HAP-1 (cell line): Measurements from ENCODE around the gene SAXO2.
"Not testable (repeated sequence)": the region's sequence is repeated elsewhere in the genome, so short reads cannot be mapped to it uniquely, and the experiment has no call there.

ENCODE experiments used
- DNase-seq, 2 experiments: peaks; one replicate each; pipeline ENCODE4 v3.0.0-alpha.2; 2016 to 2020; ENCODE audit warnings: low spot score in 2 of 2
- H3K27me3 ChIP-seq: fragments of 250-450 bp; sonication (Bioruptor Pico); 2 replicates; pipeline ENCODE4 v1.5.1; 2020; ENCODE audit warnings: low read depth, mild to moderate bottlenecking, moderate library complexity
- H3K36me3 ChIP-seq: fragments of 250-450 bp; sonication (Bioruptor Pico); replicated peaks from 2 replicates; pipeline ENCODE4 v1.5.1; 2020; ENCODE audit warnings: mild to moderate bottlenecking
- H3K4me1 ChIP-seq: fragments of 250-450 bp; sonication (Bioruptor Pico); 2 replicates; pipeline ENCODE4 v1.5.1; 2020; ENCODE audit warnings: mild to moderate bottlenecking
- H3K4me3 ChIP-seq: fragments of 250-450 bp; sonication (Bioruptor Pico); 2 replicates; pipeline ENCODE4 v1.5.1; 2020; ENCODE audit warnings: mild to moderate bottlenecking, moderate library complexity
- H3K9me3 ChIP-seq: fragments of 250-450 bp; sonication (Bioruptor Pico); 2 replicates; pipeline ENCODE4 v1.5.1; 2020; ENCODE audit warnings: mild to moderate bottlenecking, moderate library complexity
- in situ Hi-C: fragments of 300-500 bp; cut with MboI; formaldehyde crosslinking; loops from 3 replicates; pipeline ENCODE4 v1.14.3; 2020; ENCODE audit warnings: low sequenced_read_pairs, inconsistent platforms, mixed read lengths

The SAXO2 gene

GRCh38 chr15:82263350-82263749 lies 732 bp downstream of the SAXO2 start:
- peaks cover 18% of the 10 kb centered on the region for H3K4me1 ChIP-seq
- peaks cover 14% of the 10 kb centered on the region for H3K36me3 ChIP-seq
- in situ Hi-C loops, result no loop called here
- H3K4me3 ChIP-seq, result peak overlapping the region; percentile 95
- H3K27me3 ChIP-seq, result no peaks in the 10 kb centered on the region
- DNase-seq, result peak in 1 of 2 experiments; percentile 15
- no peaks in the 10 kb centered on the region for H3K9me3 ChIP-seq

GRCh38 chr15:82267137-82267536 lies 4.5 kb downstream of the SAXO2 start:
- DNase-seq, H3K27me3 ChIP-seq, H3K9me3 ChIP-seq, H3K36me3 ChIP-seq, in situ Hi-C loops, H3K4me1 ChIP-seq, H3K4me3 ChIP-seq: not testable (repeated sequence)

- in situ Hi-C loops, H3K9me3 ChIP-seq, DNase-seq, H3K4me3 ChIP-seq, H3K27me3 ChIP-seq, H3K4me1 ChIP-seq, H3K36me3 ChIP-seq: not testable (repeated sequence)
These were observed 5.8 kb downstream of the SAXO2 start for GRCh38 chr15:82268454-82268853.

GRCh38 chr15:82272154-82272553 lies 9.5 kb downstream of the SAXO2 start:
- Histone ChIP-seq H3K9me3 (0 out of 2 replicates have a peak, but pooled peaks cover 3% of the 10 kb centered on the region), H3K27me3 (peaks cover 5% of the 10 kb centered on the region; the same call in 1 of the 2 replicates), H3K4me1 (no peaks in the 10 kb centered on the region), H3K4me3 (no peak overlapping the region), H3K36me3 (no peaks in the 10 kb centered on the region)
- DNase-seq, result no peak
- in situ Hi-C loops, result no loop called here

- peaks cover 5% of the 10 kb centered on the region; the same call in 1 of the 2 replicates for H3K27me3 ChIP-seq
- no peaks in the 10 kb centered on the region for H3K36me3 ChIP-seq
- 0 out of 2 replicates have a peak, but pooled peaks cover 3% of the 10 kb centered on the region for H3K9me3 ChIP-seq
- H3K4me1 ChIP-seq, result no peaks in the 10 kb centered on the region
- in situ Hi-C loops, result no loop called here
- no peak overlapping the region for H3K4me3 ChIP-seq
- no peak for DNase-seq
These were observed 12.8 kb downstream of the SAXO2 start for GRCh38 chr15:82275410-82275809.

- H3K4me1 ChIP-seq, DNase-seq, H3K36me3 ChIP-seq, H3K4me3 ChIP-seq, H3K27me3 ChIP-seq, in situ Hi-C loops, H3K9me3 ChIP-seq: not testable (repeated sequence)
These were observed 18.7 kb downstream of the SAXO2 start for GRCh38 chr15:82281276-82281675.

- H3K4me1 ChIP-seq, H3K27me3 ChIP-seq, in situ Hi-C loops, DNase-seq, H3K4me3 ChIP-seq, H3K36me3 ChIP-seq, H3K9me3 ChIP-seq: not testable (repeated sequence)
These were observed 19.8 kb downstream of the SAXO2 start for GRCh38 chr15:82282386-82282785.

- DNase-seq, H3K4me3 ChIP-seq, H3K36me3 ChIP-seq, H3K9me3 ChIP-seq, in situ Hi-C loops, H3K27me3 ChIP-seq, H3K4me1 ChIP-seq: not testable (repeated sequence)
These were observed 21.8 kb downstream of the SAXO2 start for GRCh38 chr15:82284381-82284780.

- in situ Hi-C loops, DNase-seq, H3K36me3 ChIP-seq, H3K4me3 ChIP-seq, H3K4me1 ChIP-seq, H3K9me3 ChIP-seq, H3K27me3 ChIP-seq: not testable (repeated sequence)
These were observed 23.9 kb downstream of the SAXO2 start for GRCh38 chr15:82286475-82286874.

- H3K9me3 ChIP-seq, H3K4me3 ChIP-seq, in situ Hi-C loops, DNase-seq, H3K4me1 ChIP-seq, H3K27me3 ChIP-seq, H3K36me3 ChIP-seq: not testable (repeated sequence)
These were observed 25.6 kb downstream of the SAXO2 start for GRCh38 chr15:82288202-82288601.

- H3K27me3 ChIP-seq, result no peaks in the 10 kb centered on the region; the same call in 1 of the 2 replicates
- H3K4me3 ChIP-seq, result no peak overlapping the region
- in situ Hi-C loops, result no loop called here
These were observed 29.7 kb downstream of the SAXO2 start for GRCh38 chr15:82292271-82292670.

GRCh38 chr15:82294061-82294690 lies 31.6 kb downstream of the SAXO2 start:
- no peak for DNase-seq
- no peaks in the 10 kb centered on the region; the same call in 1 of the 2 replicates for H3K27me3 ChIP-seq
- no peaks in the 10 kb centered on the region for H3K4me1 ChIP-seq
- no peaks in the 10 kb centered on the region for H3K36me3 ChIP-seq
- no peak overlapping the region for H3K4me3 ChIP-seq
- in situ Hi-C loops, result no loop called here
- no peaks in the 10 kb centered on the region for H3K9me3 ChIP-seq

More at GRCh38 chr15:82292271-82292670, 29.7 kb downstream of the SAXO2 start:
- Histone ChIP-seq H3K36me3 (no peaks in the 10 kb centered on the region), H3K4me1 (no peaks in the 10 kb centered on the region), H3K9me3 (no peaks in the 10 kb centered on the region)
- DNase-seq, result no peak

GRCh38 chr15:82297546-82297945 lies 34.9 kb downstream of the SAXO2 start:
- Histone ChIP-seq H3K36me3 (no peaks in the 10 kb centered on the region), H3K27me3 (peaks cover 3% of the 10 kb centered on the region), H3K4me1 (no peaks in the 10 kb centered on the region), H3K4me3 (no peak overlapping the region), H3K9me3 (no peaks in the 10 kb centered on the region; the same call in 1 of the 2 replicates)
- in situ Hi-C loops, result no loop called here
- no peak for DNase-seq

GRCh38 chr15:82298032-82298431 lies 35.4 kb downstream of the SAXO2 start:
- no peaks in the 10 kb centered on the region; the same call in 1 of the 2 replicates for H3K9me3 ChIP-seq
- H3K4me3 ChIP-seq, result no peak overlapping the region
- no peaks in the 10 kb centered on the region for H3K4me1 ChIP-seq
- no peak for DNase-seq
- peaks cover 3% of the 10 kb centered on the region for H3K27me3 ChIP-seq
- H3K36me3 ChIP-seq, result no peaks in the 10 kb centered on the region
- in situ Hi-C loops, result no loop called here

- H3K4me1 ChIP-seq, result no peaks in the 10 kb centered on the region
- in situ Hi-C loops, result no loop called here
- no peaks in the 10 kb centered on the region; the same call in 1 of the 2 replicates for H3K9me3 ChIP-seq
- H3K27me3 ChIP-seq, result peaks cover 4% of the 10 kb centered on the region
- H3K36me3 ChIP-seq, result no peaks in the 10 kb centered on the region
- DNase-seq, result no peak
- H3K4me3 ChIP-seq, result no peak overlapping the region
These were observed 35.9 kb downstream of the SAXO2 start for GRCh38 chr15:82298520-82298919.
